ENCODE data around the gene BTG4. TPM values are rescaled to one million over a fixed set of nuclear protein-coding genes. Genes with fewer than 3 reads are reported as not detected.

BTG4 gene
- total and polyA plus RNA-seq, 12 donors: not detected

DNA sequence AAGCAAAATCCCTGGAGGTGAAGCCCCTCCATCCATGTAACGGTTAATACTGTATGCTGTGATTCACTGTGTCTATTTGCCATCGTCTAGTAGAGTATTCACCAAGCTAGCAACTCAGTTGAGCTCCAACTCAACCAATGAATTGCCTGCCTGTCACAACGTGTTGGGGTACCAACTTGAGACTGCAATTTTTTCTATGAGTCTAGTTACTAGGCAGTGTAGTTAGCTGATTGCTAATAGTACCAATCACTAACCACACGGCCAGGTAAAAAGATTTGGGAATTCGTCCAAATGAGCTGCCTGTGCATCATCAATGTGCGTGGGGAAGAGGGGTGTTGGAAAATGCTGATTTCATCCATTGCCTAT is 1.0 kb upstream of the BTG4 start:
- H3K4me3 ChIP-seq: no peak overlapping the region
- TF ChIP-seq, protein P1, sequence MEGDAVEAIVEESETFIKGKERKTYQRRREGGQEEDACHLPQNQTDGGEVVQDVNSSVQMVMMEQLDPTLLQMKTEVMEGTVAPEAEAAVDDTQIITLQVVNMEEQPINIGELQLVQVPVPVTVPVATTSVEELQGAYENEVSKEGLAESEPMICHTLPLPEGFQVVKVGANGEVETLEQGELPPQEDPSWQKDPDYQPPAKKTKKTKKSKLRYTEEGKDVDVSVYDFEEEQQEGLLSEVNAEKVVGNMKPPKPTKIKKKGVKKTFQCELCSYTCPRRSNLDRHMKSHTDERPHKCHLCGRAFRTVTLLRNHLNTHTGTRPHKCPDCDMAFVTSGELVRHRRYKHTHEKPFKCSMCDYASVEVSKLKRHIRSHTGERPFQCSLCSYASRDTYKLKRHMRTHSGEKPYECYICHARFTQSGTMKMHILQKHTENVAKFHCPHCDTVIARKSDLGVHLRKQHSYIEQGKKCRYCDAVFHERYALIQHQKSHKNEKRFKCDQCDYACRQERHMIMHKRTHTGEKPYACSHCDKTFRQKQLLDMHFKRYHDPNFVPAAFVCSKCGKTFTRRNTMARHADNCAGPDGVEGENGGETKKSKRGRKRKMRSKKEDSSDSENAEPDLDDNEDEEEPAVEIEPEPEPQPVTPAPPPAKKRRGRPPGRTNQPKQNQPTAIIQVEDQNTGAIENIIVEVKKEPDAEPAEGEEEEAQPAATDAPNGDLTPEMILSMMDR (IDR thresholded peaks at IDR 0.05): no peak
- TF ChIP-seq POLR2A (IDR thresholded peaks at IDR 0.05): no peak
- 33 to 41% (median 36%) methylated on average over 6 of the region's 6 CpGs for WGBS, 4 donors

DNA sequence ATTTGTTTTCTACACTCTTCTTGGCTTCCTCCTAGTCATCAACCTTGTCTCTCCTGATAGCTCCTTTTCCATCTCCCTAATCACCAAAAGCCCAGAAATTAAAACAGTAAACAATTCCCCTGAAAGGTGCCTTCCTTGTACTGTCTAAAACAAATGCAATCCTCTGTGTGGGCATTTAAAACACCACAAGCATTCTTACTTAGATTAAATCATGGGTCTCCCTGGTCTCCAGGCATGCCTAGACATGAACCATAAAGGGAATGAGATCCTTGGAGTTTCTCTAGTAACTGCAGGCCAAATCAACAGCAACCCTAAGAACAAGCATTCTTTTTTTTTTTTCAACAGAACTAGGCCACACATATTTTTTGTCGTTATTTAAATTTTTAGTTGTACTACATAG is 1.9 kb downstream of the BTG4 start:
- H3K4me3 ChIP-seq: no peak overlapping the region
- H3K9me3 ChIP-seq (replicated peaks in 1 of 3): no peaks in the 10 kb centered on the region
- WGBS, 4 donors: 88 to 94% (median 90%) methylated on average over 1 of the region's 1 CpG
- H3K27ac ChIP-seq: no peak overlapping the region
- DNase-seq: no peak
- H3K4me1 ChIP-seq (replicated peaks in 1 of 2): peaks cover 9% of the 10 kb centered on the region in 2 donors
- no peak for TF ChIP-seq POLR2A (IDR thresholded peaks at IDR 0.05)
- TF ChIP-seq, protein P1 (IDR thresholded peaks at IDR 0.05): no peak
- no peaks in the 10 kb centered on the region for H3K36me3 ChIP-seq (replicated peaks in 1 of 2)
- intact Hi-C loops (cut with DNase I): no loop called here
- peaks cover 33% of the 10 kb centered on the region for H3K27me3 ChIP-seq

More for the DNA sequence above, 1.0 kb upstream of the BTG4 start:
- H3K27ac ChIP-seq: no peak overlapping the region
- H3K9me3 ChIP-seq (replicated peaks in 1 of 3): no peaks in the 10 kb centered on the region
- H3K36me3 ChIP-seq (replicated peaks in 1 of 2): no peaks in the 10 kb centered on the region
- intact Hi-C loops (cut with DNase I): no loop called here
- peaks cover 33% of the 10 kb centered on the region for H3K27me3 ChIP-seq
- DNase-seq: no peak
- H3K4me1 ChIP-seq (replicated peaks in 1 of 2): peaks cover 9% of the 10 kb centered on the region in 2 donors

DNA sequence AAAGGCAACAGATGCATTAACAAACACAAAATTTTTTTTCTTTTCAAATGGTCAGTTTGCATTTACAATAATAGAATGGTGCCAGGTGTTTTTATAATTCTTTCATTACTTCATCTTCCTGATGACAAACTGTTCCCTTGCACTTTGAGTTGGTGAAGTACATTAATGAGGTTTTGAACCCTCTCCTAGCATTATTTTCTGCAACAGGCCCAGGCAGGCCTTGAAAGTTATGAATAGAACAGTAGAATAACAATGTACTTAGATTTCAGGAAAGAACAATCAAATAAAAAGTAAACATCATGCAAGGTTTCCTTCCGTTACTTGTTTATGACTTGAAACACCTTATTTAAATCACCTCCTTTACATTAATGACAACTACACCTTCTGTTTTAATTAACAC is 9.6 kb downstream of the BTG4 start:
- 90 to 96% (median 94%) methylated on average over 1 of the region's 1 CpG for WGBS, 4 donors
- no peaks in the 10 kb centered on the region for H3K9me3 ChIP-seq (replicated peaks in 1 of 3)
- intact Hi-C loops (cut with DNase I): no loop called here
- no peaks in the 10 kb centered on the region for H3K36me3 ChIP-seq (replicated peaks in 1 of 2)
- no peak for DNase-seq
- H3K4me1 ChIP-seq (replicated peaks in 1 of 2): no peaks in the 10 kb centered on the region
- H3K27ac ChIP-seq: no peak overlapping the region
- H3K27me3 ChIP-seq: peaks cover 5% of the 10 kb centered on the region
- H3K4me3 ChIP-seq: no peak overlapping the region
- TF ChIP-seq, protein P1 (IDR thresholded peaks at IDR 0.05): no peak
- no peak for TF ChIP-seq POLR2A (IDR thresholded peaks at IDR 0.05)

DNA sequence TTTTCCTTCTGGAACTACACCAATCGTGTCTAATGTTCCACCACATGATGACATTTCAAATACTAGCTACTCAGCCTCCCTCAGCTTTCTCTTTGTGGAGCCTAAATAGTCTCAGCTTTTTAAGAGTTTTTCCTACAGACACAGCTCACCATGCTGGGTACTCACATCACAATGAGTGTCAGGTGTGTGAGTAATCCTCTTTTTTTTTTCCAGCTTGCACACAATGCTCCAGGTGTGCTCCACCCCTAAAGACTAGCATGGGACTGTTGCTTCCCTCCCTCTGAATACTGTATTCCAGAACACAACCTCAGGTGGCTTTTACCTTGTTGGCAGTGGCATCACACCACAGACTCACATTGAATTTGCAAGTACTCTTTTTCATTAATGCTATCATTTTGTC is 11.7 kb downstream of the BTG4 start:
- no peak overlapping the region for H3K4me3 ChIP-seq
- no peak for DNase-seq
- 55 to 87% (median 62%) methylated on average over 1 of the region's 1 CpG for WGBS, 4 donors
- H3K27ac ChIP-seq: no peak overlapping the region
- H3K36me3 ChIP-seq (replicated peaks in 1 of 2): no peaks in the 10 kb centered on the region
- no peaks in the 10 kb centered on the region for H3K4me1 ChIP-seq (replicated peaks in 1 of 2)
- intact Hi-C loops (cut with DNase I): no loop called here
- H3K27me3 ChIP-seq: peaks cover 5% of the 10 kb centered on the region
- no peaks in the 10 kb centered on the region for H3K9me3 ChIP-seq (replicated peaks in 1 of 3)
- TF ChIP-seq, protein P1 (IDR thresholded peaks at IDR 0.05): no peak
- TF ChIP-seq POLR2A (IDR thresholded peaks at IDR 0.05): no peak
